GM23248 (cell line): Measurements from ENCODE around the gene ATG16L2. TPM values are rescaled to one million over a fixed set of nuclear protein-coding genes. Genes with fewer than 3 reads are reported as not detected.
"Not testable (repeated sequence)": the region's sequence is repeated elsewhere in the genome, so short reads cannot be mapped to it uniquely, and the experiment has no call there.

Source experiments
- DNase-seq: peaks from one replicate; pipeline ENCODE4 v3.0.0-alpha.2; 2015
- H2AFZ ChIP-seq: fragments of 200-600 bp; sonication (generic); 2 replicates; pipeline ENCODE4 v1.6.1; 2016; ENCODE audit warnings: antibody characterized with exemption
- H3F3A ChIP-seq: fragments of 200-600 bp; sonication (generic); 2 replicates; pipeline ENCODE4 v1.6.1; 2016; ENCODE audit warnings: mild to moderate bottlenecking, antibody characterized with exemption, mixed run types; ENCODE audit not compliant: insufficient read depth
- H3K27ac ChIP-seq: fragments of 200-600 bp; sonication (generic); 2 replicates; pipeline ENCODE4 v1.5.1; 2016; ENCODE audit warnings: mild to moderate bottlenecking
- H3K27me3 ChIP-seq: fragments of 200-600 bp; sonication (generic); replicated peaks from 2 replicates; pipeline ENCODE4 v1.6.1; 2016; ENCODE audit warnings: mild to moderate bottlenecking; ENCODE audit not compliant: insufficient read depth
- H3K36me3 ChIP-seq: fragments of 200-600 bp; sonication (generic); 2 replicates; pipeline ENCODE4 v1.6.1; 2016; ENCODE audit warnings: low read depth, mild to moderate bottlenecking
- H3K4me1 ChIP-seq: fragments of 200-600 bp; sonication (generic); 2 replicates; pipeline ENCODE4 v1.6.1; 2016; ENCODE audit warnings: mild to moderate bottlenecking; ENCODE audit not compliant: insufficient read depth
- H3K4me2 ChIP-seq: fragments of 200-600 bp; sonication (generic); one replicate; pipeline ENCODE4 v1.6.1; 2016; ENCODE audit warnings: mild to moderate bottlenecking; ENCODE audit not compliant: unreplicated experiment
- H3K4me3 ChIP-seq: fragments of 200-600 bp; sonication (generic); 2 replicates; pipeline ENCODE4 v1.5.1; 2016; ENCODE audit warnings: mild to moderate bottlenecking
- H3K79me2 ChIP-seq: fragments of 200-600 bp; sonication (generic); 2 replicates; pipeline ENCODE4 v1.6.1; 2016; ENCODE audit warnings: mild to moderate bottlenecking; ENCODE audit not compliant: insufficient read depth
- H3K9ac ChIP-seq: fragments of 200-600 bp; sonication (generic); 2 replicates; pipeline ENCODE4 v1.6.1; 2016; ENCODE audit warnings: mild to moderate bottlenecking
- H3K9me2 ChIP-seq: fragments of 200-600 bp; sonication (generic); 2 replicates; pipeline ENCODE4 v1.6.1; 2016; ENCODE audit warnings: mixed run types, mild to moderate bottlenecking, moderate library complexity; ENCODE audit not compliant: insufficient read depth
- H3K9me3 ChIP-seq: fragments of 200-600 bp; sonication (generic); one replicate; pipeline ENCODE4 v1.6.1; 2017; ENCODE audit warnings: low read depth
- H4K20me1 ChIP-seq: fragments of 200-600 bp; sonication (generic); 2 replicates; pipeline ENCODE4 v1.6.0; 2016; ENCODE audit not compliant: insufficient read depth
- EZH2 ChIP-seq: fragments of 200-600 bp; sonication (generic); IDR thresholded peaks from 2 replicates; pipeline ENCODE4 v1.6.1; 2018; ENCODE audit warnings: antibody characterized with exemption, mild to moderate bottlenecking; ENCODE audit not compliant: insufficient read depth, poor library complexity, severe bottlenecking
- EZH2phosphoT487 ChIP-seq: fragments of 200-600 bp; sonication (generic); IDR thresholded peaks from 2 replicates; pipeline ENCODE4 v1.6.1; 2018; ENCODE audit warnings: antibody characterized with exemption, moderate library complexity, mild to moderate bottlenecking, low read depth; ENCODE audit not compliant: insufficient read depth
- WGBS, 2 experiments: methylation state at CpG; one replicate each; pipeline ENCODE4 v1.1.6; 2015 to 2017; ENCODE audit warnings: low lambda C conversion rate in 2 of 2, low coverage in 1 of 2; ENCODE audit errors: missing lambda C conversion rate in 2 of 2; 5-methylcytosine and 5-hydroxymethylcytosine counted together
- in situ Hi-C: fragments of 300-500 bp; cut with MboI; formaldehyde crosslinking; loops from 2 replicates; pipeline ENCODE4 v1.15.0; 2020
- polyA plus RNA-seq: library from polyadenylated mRNA; unstranded; fragments of >200 nt; fragmentation: Nextera tagmentation; extraction: Ambion mirVana; gene quantifications from 2 replicates; pipeline ENCODE4 v1.2.1, GENCODE V29; 2016
- total RNA-seq: library from RNA; depleted of rRNA; stranded (reverse); fragments of >200 nt; shearing (Covaris generic); gene quantifications from 2 replicates; pipeline ENCODE4 v1.2.3, GENCODE V29; 2014

ATG16L2 gene
- total and polyA plus RNA-seq, 2 experiments from 2014 or later = 12.3 to 14.3 TPM

DNA sequence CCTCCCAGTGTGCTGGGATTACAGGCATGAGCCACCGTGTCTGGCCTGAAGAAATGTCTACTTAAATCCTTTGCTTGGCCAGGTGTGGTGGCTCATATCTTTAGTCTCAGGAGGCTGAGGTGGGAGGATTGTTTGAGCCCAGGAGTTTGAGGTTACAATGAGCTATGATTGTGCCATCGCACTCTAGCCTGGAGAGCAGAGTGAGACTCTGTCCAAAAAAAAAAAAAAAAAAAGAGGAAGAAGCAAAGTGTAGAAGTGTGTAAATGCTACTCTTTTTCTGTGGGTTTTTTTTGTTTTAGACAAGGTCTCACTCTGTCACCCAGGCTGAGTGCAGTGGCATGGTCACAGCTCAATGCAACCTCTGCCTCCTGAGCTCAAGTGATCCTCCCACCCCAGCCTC lies 6.4 kb upstream of the ATG16L2 start:
- no peak overlapping the region for H3K9ac ChIP-seq
- H3K4me1 ChIP-seq = peaks cover 12% of the 10 kb centered on the region
- H3K9me2 ChIP-seq = no peaks in the 10 kb centered on the region
- DNase-seq = no peak
- no peak overlapping the region for H3K27ac ChIP-seq
- 100% methylated on average over 2 of the region's 2 CpGs for WGBS, 2 experiments
- H3K27me3 ChIP-seq = no peaks in the 10 kb centered on the region
- H3K36me3 ChIP-seq = 0 out of 2 replicates have a peak, but pooled peaks cover 7% of the 10 kb centered on the region
- H3K9me3 ChIP-seq = no peaks in the 10 kb centered on the region
- H2AFZ ChIP-seq = no peak overlapping the region
- H3F3A ChIP-seq = peaks cover 4% of the 10 kb centered on the region; the same call in 1 of the 2 replicates
- no peaks in the 10 kb centered on the region for H4K20me1 ChIP-seq
- in situ Hi-C loops = no loop called here
- H3K79me2 ChIP-seq = peaks cover 27% of the 10 kb centered on the region
- no peak overlapping the region for H3K4me2 ChIP-seq
- TF ChIP-seq EZH2 = no peak
- no peak for TF ChIP-seq EZH2phosphoT487
- H3K4me3 ChIP-seq = no peak overlapping the region

GRCh38 chr11:72808331-72808798 lies 5.8 kb upstream of the ATG16L2 start:
- WGBS, 2 experiments = 72 to 73% methylated on average over 4 of the region's 4 CpGs
- no peak overlapping the region for H3K4me3 ChIP-seq
- H3K79me2 ChIP-seq = peaks cover 27% of the 10 kb centered on the region
- H3K4me1 ChIP-seq = peaks cover 15% of the 10 kb centered on the region
- no peak overlapping the region for H3K9ac ChIP-seq
- no peak overlapping the region for H2AFZ ChIP-seq
- no peaks in the 10 kb centered on the region for H3K27me3 ChIP-seq
- peaks cover 9% of the 10 kb centered on the region; the same call in 1 of the 2 replicates for H3F3A ChIP-seq
- H4K20me1 ChIP-seq = no peaks in the 10 kb centered on the region
- no peaks in the 10 kb centered on the region for H3K9me3 ChIP-seq
- in situ Hi-C loops = no loop called here
- no peaks in the 10 kb centered on the region for H3K9me2 ChIP-seq
- H3K36me3 ChIP-seq = 0 out of 2 replicates have a peak, but pooled peaks cover 7% of the 10 kb centered on the region
- H3K27ac ChIP-seq = no peak overlapping the region
- DNase-seq = peak; percentile 24
- TF ChIP-seq EZH2phosphoT487 (no peak), EZH2 (no peak)
- no peak overlapping the region for H3K4me2 ChIP-seq

DNA sequence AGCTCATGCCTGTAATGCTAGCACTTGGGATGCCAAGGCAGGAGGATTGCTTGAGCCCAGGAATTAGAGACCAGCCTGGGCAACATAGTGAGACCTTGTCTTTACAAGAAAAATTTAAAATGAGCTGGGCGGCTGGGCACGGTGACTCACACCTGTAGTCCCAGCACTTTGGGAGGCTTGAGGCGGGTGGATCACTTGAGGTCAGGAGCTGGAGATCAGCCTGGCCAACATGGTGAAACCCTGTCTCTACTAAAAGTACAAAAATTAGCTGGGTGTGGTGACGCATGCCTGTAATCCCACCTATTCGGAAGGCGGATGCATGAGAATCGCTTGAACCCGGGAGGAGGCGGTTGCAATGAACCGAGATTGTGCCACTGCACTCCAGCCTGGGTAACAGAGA lies 2.5 kb upstream of the ATG16L2 start:
- H3K36me3 ChIP-seq, H3K27ac ChIP-seq, DNase-seq, H3K9me3 ChIP-seq, H3K9me2 ChIP-seq, H4K20me1 ChIP-seq, H2AFZ ChIP-seq, in situ Hi-C loops, H3F3A ChIP-seq, H3K27me3 ChIP-seq: not testable (repeated sequence)
- Histone ChIP-seq H3K4me1 (peaks cover 30% of the 10 kb centered on the region), H3K9ac (peak overlapping the region; percentile 92; the same call in 1 of the 2 replicates), H3K79me2 (peaks cover 38% of the 10 kb centered on the region), H3K4me3 (peak overlapping the region; percentile 86; the same call in 1 of the 2 replicates), H3K4me2 (peak overlapping the region; percentile 92)
- 91 to 97% methylated on average over 10 of the region's 10 CpGs for WGBS, 2 experiments

DNA sequence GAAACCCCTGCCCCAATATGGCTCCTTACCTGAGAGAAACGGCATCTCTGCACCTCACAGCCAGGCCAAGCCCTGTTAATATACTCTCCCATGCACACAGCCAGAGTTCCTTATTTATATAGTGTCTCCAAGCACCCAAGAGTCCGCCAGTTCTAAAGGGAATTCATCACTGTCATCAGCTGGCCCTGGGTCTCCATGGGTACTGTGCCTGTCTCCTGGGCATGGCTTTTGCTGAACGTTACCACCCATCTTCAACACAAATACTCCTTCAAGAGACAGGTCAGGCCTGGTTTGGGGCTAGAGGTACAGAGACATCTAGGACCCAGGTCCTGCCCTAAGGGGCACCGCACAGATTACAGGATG lies 1.6 kb upstream of the ATG16L2 start:
- no peaks in the 10 kb centered on the region for H3K9me3 ChIP-seq
- no peak for DNase-seq
- TF ChIP-seq EZH2 = no peak
- no peak for TF ChIP-seq EZH2phosphoT487
- H3K9ac ChIP-seq = peak overlapping the region; percentile 92
- peak overlapping the region; percentile 86 for H3K4me3 ChIP-seq
- H3K27ac ChIP-seq = peak overlapping the region; percentile 96
- H3K4me2 ChIP-seq = peak overlapping the region; percentile 92
- in situ Hi-C loops = no loop called here
- H3K36me3 ChIP-seq = 0 out of 2 replicates have a peak, but pooled peaks cover 7% of the 10 kb centered on the region
- H3F3A ChIP-seq = peaks cover 9% of the 10 kb centered on the region; the same call in 1 of the 2 replicates
- H3K9me2 ChIP-seq = no peaks in the 10 kb centered on the region
- H3K27me3 ChIP-seq = no peaks in the 10 kb centered on the region
- H3K79me2 ChIP-seq = peaks cover 38% of the 10 kb centered on the region
- H4K20me1 ChIP-seq = no peaks in the 10 kb centered on the region
- H3K4me1 ChIP-seq = peaks cover 30% of the 10 kb centered on the region
- H2AFZ ChIP-seq = peak overlapping the region; percentile 78
- 42 to 44% methylated on average over 4 of the region's 4 CpGs for WGBS, 2 experiments
